Measurements from ENCODE around the gene RRP15.

Gene RRP15

DNA sequence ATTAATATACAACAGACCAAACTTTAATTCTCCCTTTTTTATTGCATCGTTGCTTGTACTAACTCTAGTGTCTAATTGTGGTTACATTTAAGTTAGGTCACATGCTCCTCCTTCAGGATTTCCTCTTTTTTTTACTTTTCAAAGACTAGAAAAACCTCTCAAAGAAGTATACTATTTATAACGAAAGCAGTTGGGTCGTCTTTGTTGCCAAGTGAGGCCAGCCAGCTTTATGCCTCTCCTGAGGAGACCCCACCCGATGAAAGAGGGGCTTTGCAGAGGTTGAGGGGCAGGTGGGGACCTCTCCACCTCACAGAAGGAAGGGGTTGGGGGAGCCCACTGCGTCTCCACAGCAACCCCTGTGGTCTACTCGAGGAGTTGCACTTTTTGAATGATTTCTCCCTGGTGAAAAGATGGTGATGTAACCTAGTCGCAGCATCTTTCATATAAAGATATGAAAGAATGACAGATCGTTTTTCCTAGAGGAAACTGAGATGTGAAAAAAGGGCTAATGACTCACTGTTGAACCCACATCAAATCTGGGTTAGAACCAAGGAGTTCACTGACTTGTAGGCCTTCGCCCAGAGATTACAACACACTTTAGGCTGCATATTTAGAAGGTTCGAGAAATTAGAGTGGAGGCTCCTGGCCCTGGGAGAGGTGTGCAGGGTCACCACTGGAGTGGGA, 66.4 kb downstream of the RRP15 start:
- Histone ChIP-seq H3K36me3 (replicated peaks) (peaks cover 55% of the 10 kb centered on the region), H3K27ac (peak overlapping the region; percentile 93), H3K27me3 (replicated peaks) (no peaks in the 10 kb centered on the region), H3K4me3 (ENCODE audit: low read depth, low read length) (peak overlapping the region; percentile 95)
- DNase-seq = peak; percentile 80
- in situ Hi-C loops (cut with HindIII; ENCODE audit: low pct_ligation_motif_present, low sequenced_read_pairs) = no loop called here
- TF ChIP-seq, protein P1, sequence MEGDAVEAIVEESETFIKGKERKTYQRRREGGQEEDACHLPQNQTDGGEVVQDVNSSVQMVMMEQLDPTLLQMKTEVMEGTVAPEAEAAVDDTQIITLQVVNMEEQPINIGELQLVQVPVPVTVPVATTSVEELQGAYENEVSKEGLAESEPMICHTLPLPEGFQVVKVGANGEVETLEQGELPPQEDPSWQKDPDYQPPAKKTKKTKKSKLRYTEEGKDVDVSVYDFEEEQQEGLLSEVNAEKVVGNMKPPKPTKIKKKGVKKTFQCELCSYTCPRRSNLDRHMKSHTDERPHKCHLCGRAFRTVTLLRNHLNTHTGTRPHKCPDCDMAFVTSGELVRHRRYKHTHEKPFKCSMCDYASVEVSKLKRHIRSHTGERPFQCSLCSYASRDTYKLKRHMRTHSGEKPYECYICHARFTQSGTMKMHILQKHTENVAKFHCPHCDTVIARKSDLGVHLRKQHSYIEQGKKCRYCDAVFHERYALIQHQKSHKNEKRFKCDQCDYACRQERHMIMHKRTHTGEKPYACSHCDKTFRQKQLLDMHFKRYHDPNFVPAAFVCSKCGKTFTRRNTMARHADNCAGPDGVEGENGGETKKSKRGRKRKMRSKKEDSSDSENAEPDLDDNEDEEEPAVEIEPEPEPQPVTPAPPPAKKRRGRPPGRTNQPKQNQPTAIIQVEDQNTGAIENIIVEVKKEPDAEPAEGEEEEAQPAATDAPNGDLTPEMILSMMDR (IDR thresholded peaks at IDR 0.05; ENCODE audit: low read depth, low read length, missing control alignments) = peak; percentile 76

DNA sequence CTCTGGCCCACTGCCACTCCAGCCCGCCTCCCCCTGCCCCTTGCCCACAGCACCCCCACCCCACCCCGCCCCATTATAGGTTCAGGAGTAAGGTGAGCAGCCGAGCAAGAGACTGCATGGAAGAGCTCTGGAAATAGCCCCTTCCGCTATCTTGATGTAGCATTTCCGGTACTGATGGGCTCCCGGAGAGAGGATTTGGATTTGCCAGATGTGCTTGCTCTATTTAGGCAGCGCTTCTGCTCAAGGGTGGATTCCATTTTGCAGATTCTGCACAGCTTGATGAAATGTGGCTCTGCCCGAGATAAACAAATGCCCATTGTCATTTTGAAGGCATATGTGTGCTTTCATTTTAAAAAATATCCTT, 67.0 kb downstream of the RRP15 start:
- Histone ChIP-seq H3K27ac (peak overlapping the region; percentile 1), H3K4me3 (ENCODE audit: low read depth, low read length) (no peak overlapping the region), H3K27me3 (replicated peaks) (no peaks in the 10 kb centered on the region), H3K36me3 (replicated peaks) (peaks cover 52% of the 10 kb centered on the region)
- no peak for DNase-seq
- in situ Hi-C loops (cut with HindIII; ENCODE audit: low pct_ligation_motif_present, low sequenced_read_pairs) = no loop called here
- TF ChIP-seq, protein P1 (IDR thresholded peaks at IDR 0.05; ENCODE audit: low read depth, low read length, missing control alignments) = no peak

DNA sequence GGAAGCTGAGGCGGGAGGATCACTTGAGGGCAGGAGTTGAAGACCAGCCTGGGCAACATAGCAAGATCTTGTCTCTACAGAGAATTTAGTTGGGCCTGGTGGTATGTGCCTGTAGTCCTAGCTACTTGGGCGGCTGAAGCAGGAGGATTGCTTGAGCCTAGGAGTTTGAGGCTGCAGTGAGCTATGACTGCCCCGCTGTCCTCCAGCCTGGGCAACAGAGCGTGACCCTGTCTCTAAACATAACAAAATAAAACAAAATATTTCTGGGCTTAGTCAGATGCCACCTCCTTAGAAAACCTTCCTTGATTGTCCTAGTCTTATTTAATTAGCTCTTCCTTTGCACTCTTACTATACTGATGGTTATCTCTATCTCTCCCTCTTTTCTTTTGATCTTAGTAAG, 68.6 kb downstream of the RRP15 start:
- TF ChIP-seq, protein P1 (IDR thresholded peaks at IDR 0.05; ENCODE audit: low read depth, low read length, missing control alignments) = no peak
- DNase-seq = no peak
- Histone ChIP-seq H3K27ac (peak overlapping the region; percentile 14), H3K36me3 (replicated peaks) (peaks cover 54% of the 10 kb centered on the region), H3K4me3 (ENCODE audit: low read depth, low read length) (no peak overlapping the region), H3K27me3 (replicated peaks) (no peaks in the 10 kb centered on the region)
- in situ Hi-C loops (cut with HindIII; ENCODE audit: low pct_ligation_motif_present, low sequenced_read_pairs) = no loop called here

DNA sequence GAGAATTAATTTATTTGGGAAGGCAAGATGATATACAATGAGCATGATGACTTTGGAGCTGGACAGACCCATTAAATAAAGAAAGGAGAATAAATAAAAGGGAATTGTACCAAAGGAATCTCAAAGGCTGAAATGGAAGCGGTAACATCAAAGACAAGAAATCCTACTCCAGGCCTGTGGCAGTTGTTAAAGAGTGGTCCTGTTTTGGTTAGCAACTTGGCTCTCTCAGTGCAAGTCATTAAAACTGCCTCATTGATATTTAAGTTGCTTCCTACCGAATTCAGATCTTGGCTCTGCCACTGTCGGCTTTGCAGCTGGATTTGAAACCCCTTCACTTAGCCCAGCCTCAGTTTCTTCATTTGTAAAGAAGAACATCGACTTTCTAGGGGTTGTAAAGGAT, 70.2 kb downstream of the RRP15 start:
- in situ Hi-C loops (cut with HindIII; ENCODE audit: low pct_ligation_motif_present, low sequenced_read_pairs) = no loop called here
- no peak overlapping the region for H3K27ac ChIP-seq
- no peaks in the 10 kb centered on the region for H3K27me3 ChIP-seq (replicated peaks)
- no peak for DNase-seq
- TF ChIP-seq, protein P1 (IDR thresholded peaks at IDR 0.05; ENCODE audit: low read depth, low read length, missing control alignments) = no peak
- no peak overlapping the region for H3K4me3 ChIP-seq (ENCODE audit: low read depth, low read length)
- peaks cover 62% of the 10 kb centered on the region for H3K36me3 ChIP-seq (replicated peaks)

DNA sequence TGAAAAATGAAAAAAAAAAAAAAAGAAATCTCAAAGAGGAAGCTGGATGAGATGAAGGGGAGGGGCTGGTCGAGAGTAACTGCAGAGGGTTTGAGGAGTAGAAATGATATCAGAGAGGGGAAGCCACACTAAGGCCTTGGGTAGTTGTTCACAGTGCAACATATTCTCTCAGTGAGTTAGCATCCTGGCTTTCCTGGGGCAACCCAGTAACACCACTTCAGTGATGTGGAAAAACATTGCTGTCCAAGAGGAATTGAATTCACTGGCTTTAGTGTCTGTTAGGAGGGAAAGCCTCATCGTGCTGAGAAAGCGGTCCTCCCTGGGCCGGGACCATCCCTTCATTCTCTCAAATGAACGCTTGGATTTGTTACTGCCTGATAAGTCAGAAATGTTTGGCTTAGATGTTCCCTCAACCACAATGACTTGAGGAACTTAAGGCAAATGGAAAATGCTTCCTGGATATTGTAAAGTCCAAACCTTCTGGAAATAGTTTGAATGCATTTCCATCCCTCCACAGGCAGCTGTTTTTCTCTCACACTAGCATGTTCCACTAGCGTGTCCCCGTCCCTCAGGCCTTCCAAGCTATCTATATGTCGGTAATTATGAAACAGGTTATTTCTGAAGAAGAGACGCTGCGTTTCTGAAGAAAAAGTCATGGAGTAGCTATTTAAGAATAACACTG, 72.3 kb downstream of the RRP15 start:
- Histone ChIP-seq H3K27me3 (replicated peaks) (no peaks in the 10 kb centered on the region), H3K27ac (peak overlapping the region; percentile 66), H3K4me3 (ENCODE audit: low read depth, low read length) (no peak overlapping the region), H3K36me3 (replicated peaks) (peaks cover 75% of the 10 kb centered on the region)
- TF ChIP-seq, protein P1 (IDR thresholded peaks at IDR 0.05; ENCODE audit: low read depth, low read length, missing control alignments) = no peak
- no peak for DNase-seq
- in situ Hi-C loops (cut with HindIII; ENCODE audit: low pct_ligation_motif_present, low sequenced_read_pairs) = no loop called here
